Adipocyte (in vitro differentiated cells): ENCODE data around the gene AURKAIP1.
"Not testable (repeated sequence)": the region's sequence is repeated elsewhere in the genome, so short reads cannot be mapped to it uniquely, and the experiment has no call there.

ENCODE experiments used
- DNase-seq: peaks from one replicate; pipeline ENCODE4 v3.0.0-alpha.2; 2015; ENCODE audit warnings: low read depth
- H3K27me3 ChIP-seq: replicated peaks from 2 replicates; pipeline ENCODE4 v1.7.0; 2013; ENCODE audit warnings: mild to moderate bottlenecking, low read length, moderate library complexity; ENCODE audit not compliant: control insufficient read depth, insufficient read depth
- H3K36me3 ChIP-seq: 2 replicates; pipeline ENCODE4 v1.7.0; 2013; ENCODE audit warnings: low read length, mild to moderate bottlenecking, moderate library complexity; ENCODE audit not compliant: control insufficient read depth, insufficient read depth, severe bottlenecking
- H3K4me1 ChIP-seq: 2 replicates; pipeline ENCODE4 v1.7.0; 2013; ENCODE audit warnings: mild to moderate bottlenecking, low read length, moderate library complexity; ENCODE audit not compliant: control insufficient read depth, insufficient read depth
- H3K4me3 ChIP-seq: 2 replicates; pipeline ENCODE4 v1.7.0; 2013; ENCODE audit warnings: mild to moderate bottlenecking, low read length, moderate library complexity
- H3K9ac ChIP-seq: 2 replicates; pipeline ENCODE4 v1.7.0; 2013; ENCODE audit warnings: mild to moderate bottlenecking, low read length, moderate library complexity
- H3K9me3 ChIP-seq: 2 replicates; pipeline ENCODE4 v1.7.0; 2013; ENCODE audit warnings: mild to moderate bottlenecking, low read length, moderate library complexity; ENCODE audit not compliant: control insufficient read depth

Gene AURKAIP1

GRCh38 chr1:1377540-1378205, 2.7 kb upstream of the AURKAIP1 start:
- H3K9ac ChIP-seq, result no peak overlapping the region
- no peak for DNase-seq
- H3K27me3 ChIP-seq, result no peaks in the 10 kb centered on the region
- H3K36me3 ChIP-seq, result peaks cover 12% of the 10 kb centered on the region
- H3K4me3 ChIP-seq, result no peak overlapping the region
- peaks cover 23% of the 10 kb centered on the region for H3K4me1 ChIP-seq
- no peaks in the 10 kb centered on the region for H3K9me3 ChIP-seq

DNA sequence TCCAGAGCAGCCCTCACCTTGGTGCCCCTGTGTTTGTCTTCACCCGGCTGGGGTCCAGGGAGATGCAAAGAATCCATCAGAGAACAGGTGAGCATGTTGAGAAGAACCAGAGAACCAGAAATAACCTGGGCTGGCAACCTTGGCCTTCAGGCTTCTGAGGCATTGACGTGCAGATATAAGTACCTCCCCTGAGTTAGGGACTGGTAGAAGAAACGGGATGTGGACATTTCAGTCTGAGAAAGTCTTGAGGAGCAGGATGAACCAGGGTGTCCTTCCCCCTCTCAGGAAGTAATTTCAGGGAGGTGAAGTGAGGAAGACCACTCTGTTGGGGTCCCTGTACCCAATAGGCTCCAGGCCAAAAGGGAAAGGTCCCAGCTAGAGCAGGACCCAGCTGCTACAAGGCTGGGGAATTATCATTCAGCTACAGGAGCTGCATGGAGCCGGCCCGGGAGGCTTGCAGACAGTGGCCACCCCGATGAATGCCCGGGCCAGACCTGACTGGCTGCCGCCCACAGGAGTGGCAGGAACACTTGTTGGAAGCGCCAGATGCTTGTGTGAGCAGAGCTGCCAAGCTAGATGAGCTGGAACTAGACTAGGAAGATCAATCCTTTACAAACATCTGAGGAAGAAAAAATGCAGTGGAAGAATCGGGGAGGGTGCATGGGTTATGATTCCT, 1.7 kb upstream of the AURKAIP1 start:
- peaks cover 29% of the 10 kb centered on the region for H3K4me1 ChIP-seq
- no peak for DNase-seq
- no peaks in the 10 kb centered on the region for H3K27me3 ChIP-seq
- peaks cover 12% of the 10 kb centered on the region for H3K36me3 ChIP-seq
- H3K4me3 ChIP-seq, result peak overlapping the region; percentile 91
- peak overlapping the region; percentile 99 for H3K9ac ChIP-seq
- no peaks in the 10 kb centered on the region for H3K9me3 ChIP-seq

DNA sequence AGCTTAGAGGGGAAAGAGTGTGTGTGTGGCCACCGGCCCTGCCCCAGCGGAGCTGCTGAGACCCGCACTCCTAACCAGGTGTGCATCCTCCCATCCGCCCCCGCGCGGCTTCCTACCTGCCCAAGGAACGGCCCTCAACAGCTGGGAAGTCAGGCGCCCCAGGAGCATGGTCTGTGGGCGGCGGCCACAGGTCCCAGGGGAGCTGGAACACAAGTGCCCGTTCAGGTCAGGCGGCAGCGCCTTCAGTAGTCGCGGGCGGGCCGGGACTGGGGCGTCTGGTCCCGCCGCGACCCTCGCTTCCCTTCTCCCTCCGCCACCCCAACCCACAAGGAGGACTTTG, 448 bp downstream of the AURKAIP1 start:
- H3K36me3 ChIP-seq, result peaks cover 12% of the 10 kb centered on the region
- H3K27me3 ChIP-seq, result no peaks in the 10 kb centered on the region
- H3K9me3 ChIP-seq, result no peaks in the 10 kb centered on the region
- peak overlapping the region; percentile 91 for H3K4me3 ChIP-seq
- H3K4me1 ChIP-seq, result peaks cover 41% of the 10 kb centered on the region
- DNase-seq, result peak; percentile 53
- H3K9ac ChIP-seq, result peak overlapping the region; percentile 99

GRCh38 chr1:1373815-1374588, 1.0 kb downstream of the AURKAIP1 start:
- H3K9ac ChIP-seq, result peak overlapping the region; percentile 99
- DNase-seq, result no peak
- H3K27me3 ChIP-seq, result no peaks in the 10 kb centered on the region
- H3K4me3 ChIP-seq, result peak overlapping the region; percentile 91
- H3K36me3 ChIP-seq, result peaks cover 12% of the 10 kb centered on the region
- peaks cover 41% of the 10 kb centered on the region for H3K4me1 ChIP-seq
- no peaks in the 10 kb centered on the region for H3K9me3 ChIP-seq

DNA sequence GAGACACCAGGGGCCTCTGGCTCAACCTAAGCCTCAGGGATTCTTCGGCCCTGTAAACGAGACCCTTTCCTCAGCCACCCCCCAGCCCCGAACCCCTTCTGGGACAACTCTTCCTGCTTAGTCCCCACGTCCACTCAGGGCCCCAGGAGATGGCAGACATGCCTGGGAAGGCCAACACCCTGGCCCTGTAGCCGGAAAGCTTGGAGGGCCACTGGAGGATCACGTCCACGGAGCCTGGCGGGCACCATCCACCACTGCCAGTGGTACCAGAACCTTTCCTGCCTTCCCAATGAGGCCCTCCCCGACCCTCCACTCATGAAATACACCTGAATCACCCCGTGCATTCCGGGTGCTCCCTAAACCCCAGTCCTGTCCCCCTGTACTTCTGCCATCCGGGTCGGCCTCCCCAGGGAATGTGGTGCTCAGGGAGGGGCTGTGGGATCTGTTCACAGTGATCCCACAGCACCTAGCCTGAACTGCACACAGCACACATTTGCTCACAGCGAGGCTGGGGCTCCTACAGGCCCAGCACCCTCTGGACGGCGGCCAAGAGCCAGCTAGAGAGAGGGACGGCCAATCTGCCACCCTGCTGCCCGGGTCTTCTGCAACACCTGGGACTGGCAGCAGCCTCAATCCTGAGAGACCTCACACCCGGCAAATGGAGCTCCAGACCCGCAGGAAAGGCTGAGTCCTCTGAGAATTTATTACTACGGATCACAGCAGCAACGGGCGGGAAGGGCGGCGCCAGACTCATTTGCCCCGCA, 1.8 kb downstream of the AURKAIP1 start:
- peak overlapping the region; percentile 99 for H3K9ac ChIP-seq
- H3K4me1 ChIP-seq, result peaks cover 41% of the 10 kb centered on the region
- no peak for DNase-seq
- H3K4me3 ChIP-seq, result peak overlapping the region; percentile 91
- H3K36me3 ChIP-seq, result peaks cover 12% of the 10 kb centered on the region
- H3K27me3 ChIP-seq, result no peaks in the 10 kb centered on the region
- H3K9me3 ChIP-seq, result no peaks in the 10 kb centered on the region

DNA sequence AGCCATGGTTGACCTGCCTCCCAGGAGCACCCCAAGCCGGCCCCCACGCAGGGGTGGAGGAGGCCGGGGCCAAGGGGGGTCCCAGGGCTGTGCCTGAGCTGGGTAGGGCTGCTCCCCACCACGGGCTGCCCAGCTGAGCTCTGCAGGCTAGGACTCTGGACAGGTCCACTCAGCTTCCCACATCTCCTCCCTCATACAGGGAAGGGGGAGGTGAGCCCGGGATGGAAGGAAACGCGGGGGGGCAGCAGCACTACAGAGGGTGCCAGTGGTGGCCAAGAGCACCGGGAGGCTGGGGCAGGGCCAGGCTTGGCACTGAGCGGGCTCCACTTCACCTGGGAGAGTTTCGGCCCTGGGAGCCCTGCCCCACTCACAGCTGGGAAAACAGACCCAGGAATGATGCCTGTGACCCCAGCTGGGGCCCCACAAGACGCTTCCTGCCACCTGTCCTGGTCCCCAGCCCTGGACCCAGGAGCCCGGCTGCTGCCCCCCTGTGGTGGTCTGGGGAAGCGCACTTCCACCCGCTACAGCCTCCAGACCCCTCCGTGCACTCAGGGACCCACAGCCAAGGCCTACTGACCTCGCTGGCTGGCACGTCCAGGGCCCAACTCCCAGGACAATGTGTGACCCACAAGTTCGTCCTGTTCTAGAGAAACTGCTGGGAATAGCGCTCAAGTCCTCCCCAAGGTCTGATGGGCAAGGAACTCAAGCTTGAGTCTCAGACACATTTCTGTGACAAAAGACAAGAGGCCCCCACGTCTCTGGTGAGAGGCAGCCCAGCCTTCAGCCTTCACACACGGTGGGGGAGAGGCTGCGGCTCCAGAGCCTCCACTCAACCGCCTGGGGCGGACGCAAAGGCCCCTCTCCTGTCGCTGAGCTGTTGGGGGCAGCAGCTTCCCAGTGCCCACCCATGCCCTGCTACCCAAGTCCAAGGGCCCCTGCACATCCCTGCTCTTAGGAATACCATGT, 3.0 kb downstream of the AURKAIP1 start:
- H3K4me1 ChIP-seq, result peaks cover 41% of the 10 kb centered on the region
- H3K9ac ChIP-seq, result no peak overlapping the region
- no peaks in the 10 kb centered on the region for H3K9me3 ChIP-seq
- DNase-seq, result peak; percentile 82
- no peak overlapping the region for H3K4me3 ChIP-seq
- no peaks in the 10 kb centered on the region for H3K27me3 ChIP-seq
- H3K36me3 ChIP-seq, result peaks cover 12% of the 10 kb centered on the region

DNA sequence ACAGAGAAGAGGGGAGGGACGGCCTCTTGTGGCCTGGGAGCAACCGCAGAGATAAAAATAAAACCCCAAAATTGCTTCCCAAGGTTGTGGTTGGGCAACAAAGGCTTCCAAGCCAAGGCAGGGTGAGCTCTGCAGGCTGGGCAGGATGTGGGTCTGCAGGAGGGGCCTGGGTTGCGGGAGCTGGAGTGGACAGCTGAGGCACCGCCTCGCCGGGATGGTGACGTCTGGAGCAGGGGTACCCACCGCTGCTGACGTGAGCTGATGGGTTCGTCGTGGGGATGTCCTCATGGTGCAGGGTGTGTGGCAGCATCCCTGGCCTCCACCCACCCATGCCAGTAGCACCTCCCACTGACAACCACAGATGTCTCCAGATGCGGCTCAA, 3.7 kb downstream of the AURKAIP1 start:
- DNase-seq, result no peak
- no peak overlapping the region for H3K9ac ChIP-seq
- no peaks in the 10 kb centered on the region for H3K27me3 ChIP-seq

DNA sequence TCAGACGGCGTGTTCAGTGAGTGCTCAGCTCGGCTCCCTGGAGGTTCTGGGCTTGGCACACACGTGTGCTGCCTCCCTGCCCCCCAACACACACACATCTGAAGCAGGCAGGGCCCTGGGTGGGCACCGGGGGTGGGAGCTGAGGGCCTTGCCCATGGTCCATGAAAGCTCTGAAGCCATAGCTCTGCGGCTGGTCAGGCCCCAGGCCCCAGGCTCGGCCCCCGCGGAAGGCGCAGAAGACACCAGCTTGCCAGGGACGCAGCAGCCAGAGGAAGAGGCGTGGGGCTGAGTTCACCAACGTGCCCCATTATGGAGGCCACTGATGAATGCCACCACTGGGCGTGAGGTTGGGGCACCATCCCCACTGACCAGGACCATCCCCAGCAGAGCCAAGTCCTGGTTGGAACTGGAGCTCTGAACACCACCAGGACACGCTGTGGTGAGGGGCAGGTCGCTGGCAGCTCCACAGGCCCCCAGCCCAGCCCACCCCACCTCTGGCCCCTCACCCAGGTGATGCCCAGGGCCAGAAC, 4.2 kb downstream of the AURKAIP1 start:
- Histone ChIP-seq H3K9ac (peak overlapping the region; percentile 60), H3K36me3 (peaks cover 12% of the 10 kb centered on the region), H3K4me1 (peaks cover 33% of the 10 kb centered on the region), H3K9me3 (no peaks in the 10 kb centered on the region), H3K4me3 (no peak overlapping the region), H3K27me3 (no peaks in the 10 kb centered on the region)
- DNase-seq, result no peak

More for the DNA sequence above, 3.7 kb downstream of the AURKAIP1 start:
- Histone ChIP-seq H3K9me3 (no peaks in the 10 kb centered on the region), H3K4me1 (peaks cover 38% of the 10 kb centered on the region), H3K4me3 (no peak overlapping the region), H3K36me3 (peaks cover 12% of the 10 kb centered on the region)

DNA sequence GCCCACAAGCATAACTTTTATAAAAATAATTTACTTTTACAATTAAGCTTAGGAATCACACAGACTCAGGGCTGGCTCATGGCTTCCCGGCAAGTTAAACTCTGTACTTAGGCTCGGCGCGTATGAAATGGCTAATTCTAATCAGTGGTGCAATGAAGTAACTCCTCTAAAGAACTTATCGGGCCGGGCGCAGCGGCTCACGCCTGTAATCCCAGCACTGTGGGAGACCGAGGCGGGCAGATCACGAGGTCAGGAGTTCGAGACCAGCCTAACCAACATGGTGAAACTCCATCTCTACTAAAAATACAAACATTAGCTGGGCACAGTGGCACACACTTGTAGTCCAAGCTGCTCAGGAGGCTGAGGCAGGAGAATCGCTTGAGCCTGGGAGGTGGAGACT, 4.9 kb downstream of the AURKAIP1 start:
- not testable (repeated sequence) for H3K4me3 ChIP-seq, DNase-seq, H3K27me3 ChIP-seq, H3K9me3 ChIP-seq, H3K9ac ChIP-seq
- peaks cover 33% of the 10 kb centered on the region for H3K4me1 ChIP-seq
- H3K36me3 ChIP-seq, result peaks cover 12% of the 10 kb centered on the region

DNA sequence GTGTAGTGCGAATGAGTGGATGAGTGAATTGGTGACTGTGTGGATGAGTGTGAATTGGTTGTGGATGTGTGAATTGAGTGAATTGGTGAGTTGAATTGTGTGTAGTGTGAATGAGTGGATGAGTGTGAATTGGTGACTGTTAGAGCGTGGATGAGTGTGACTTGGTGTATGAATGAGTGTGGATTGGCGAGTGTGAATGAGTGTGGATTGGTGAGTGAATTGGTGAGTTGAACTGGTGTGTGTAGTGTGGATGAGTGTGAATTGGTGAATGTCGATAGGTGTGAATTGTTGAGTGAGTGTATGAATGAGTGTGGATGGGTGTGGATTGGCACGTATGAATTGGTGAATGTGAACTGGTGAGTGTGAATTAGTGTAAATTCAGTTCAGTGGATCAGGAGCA, 7.7 kb downstream of the AURKAIP1 start:
- no peak for DNase-seq
- no peak overlapping the region for H3K9ac ChIP-seq
- no peaks in the 10 kb centered on the region for H3K27me3 ChIP-seq
- no peaks in the 10 kb centered on the region for H3K9me3 ChIP-seq
- H3K4me3 ChIP-seq, result no peak overlapping the region
- H3K36me3 ChIP-seq, result no peaks in the 10 kb centered on the region
- peaks cover 19% of the 10 kb centered on the region for H3K4me1 ChIP-seq
